Fibroblast of lung (primary cell): ENCODE results near the gene PRRX1.

Experiments used
- CTCF ChIP-seq, 2 donors: IDR thresholded peaks in 1 of 2; conservative IDR thresholded peaks in 1 of 2; 1 replicate in 1 of 2; 2 replicates in 1 of 2; pipeline ENCODE4 v1.5.1; 2011 to 2012; ENCODE audit warnings: low read length in 2 of 2, control low read depth in 1 of 2, inconsistent platforms in 1 of 2, low read depth in 1 of 2, mild to moderate bottlenecking in 1 of 2
- EZH2 ChIP-seq: IDR thresholded peaks from 2 replicates; pipeline ENCODE4 v1.5.1; 2012; ENCODE audit warnings: low read length, control low read depth, mild to moderate bottlenecking; ENCODE audit errors: missing control alignments

GRCh38 chr1:170732252-170732588 is 68.3 kb downstream of the PRRX1 start:
- TF ChIP-seq CTCF (conservative IDR thresholded peaks at IDR 0.05 in 1 of 2, IDR thresholded peaks at IDR 0.05 in 1 of 2; ENCODE audit: low read depth in 1 of 2, low read length in 2 of 2) (no peak), EZH2 (no peak)
